PFSK-1 (cell line): Measurements from ENCODE around the gene PLPPR5.

Source experiments
- SIN3A ChIP-seq: IDR thresholded peaks from 2 replicates; pipeline ENCODE4 v1.6.1; 2012; ENCODE audit warnings: mild to moderate bottlenecking, low read length, moderate library complexity, borderline replicate concordance; ENCODE audit not compliant: insufficient read depth
- TAF1 ChIP-seq: IDR thresholded peaks from 2 replicates; pipeline ENCODE4 v1.6.1; 2012; ENCODE audit warnings: low read length, control low read depth, borderline replicate concordance; ENCODE audit not compliant: insufficient read depth

- TF ChIP-seq SIN3A, result no peak
- no peak for TF ChIP-seq TAF1
Measured at GRCh38 chr1:98854137-98854536, 150.5 kb downstream of the PLPPR5 start.
